Tibial artery (tissue), 4 donors: ENCODE measurements around the gene AADACL3.
"Not testable (repeated sequence)": the region's sequence is repeated elsewhere in the genome, so short reads cannot be mapped to it uniquely, and the experiment has no call there.

Experiments
- DNase-seq, 2 donors: peaks; one replicate each; pipeline ENCODE4 v3.0.0-alpha.2; 2019
- H3K27ac ChIP-seq, 2 donors: fragments of 200-600 bp; sonication (generic) in 1 of 2; 1 replicate in 1 of 2; 2 replicates in 1 of 2; pipeline ENCODE4 v1.5.1; 2018 to 2019; ENCODE audit warnings: mild to moderate bottlenecking in 1 of 2
- H3K27me3 ChIP-seq, 2 donors: fragments of 200-600 bp; sonication (generic) in 1 of 2; one replicate each; pipeline versions ENCODE4 v1.5.1 to v1.6.0; 2016 to 2019
- H3K36me3 ChIP-seq, 3 donors: fragments of 200-600 bp; sonication (generic) in 2 of 3; one replicate each; pipeline ENCODE4 v1.5.1; 2016 to 2019; ENCODE audit warnings: mild to moderate bottlenecking in 2 of 3
- H3K4me1 ChIP-seq, 4 donors: fragments of 200-600 bp; sonication (generic) in 2 of 4; 1 replicate in 3 of 4; 2 replicates in 1 of 4; pipeline ENCODE4 v1.5.1; 2016 to 2019
- H3K4me3 ChIP-seq, 2 donors: fragments of 200-600 bp; sonication (generic) in 1 of 2; 1 replicate in 1 of 2; 2 replicates in 1 of 2; pipeline ENCODE4 v1.5.1; 2018 to 2019; ENCODE audit warnings: mild to moderate bottlenecking in 2 of 2
- H3K9me3 ChIP-seq, 3 donors: fragments of 200-600 bp; sonication (generic) in 1 of 3; one replicate each; pipeline ENCODE4 v1.5.1; 2016 to 2019
- intact Hi-C: fragments of 100-400 bp; cut with DNase I; formaldehyde crosslinking; loops from one replicate; pipeline ENCODE4 v1.15.0; 2023; ENCODE audit warnings: low total_unique reads
- TF ChIP-seq, protein P1 (sequence below), 2 experiments: fragments of 200-600 bp in 1 of 2; fragments of 450-650 bp in 1 of 2; IDR thresholded peaks; one replicate each; pipeline ENCODE4 v1.5.1; 2017 to 2019; ENCODE audit warnings: antibody characterized with exemption in 2 of 2, mild to moderate bottlenecking in 1 of 2, moderate library complexity in 1 of 2

Gene AADACL3

DNA sequence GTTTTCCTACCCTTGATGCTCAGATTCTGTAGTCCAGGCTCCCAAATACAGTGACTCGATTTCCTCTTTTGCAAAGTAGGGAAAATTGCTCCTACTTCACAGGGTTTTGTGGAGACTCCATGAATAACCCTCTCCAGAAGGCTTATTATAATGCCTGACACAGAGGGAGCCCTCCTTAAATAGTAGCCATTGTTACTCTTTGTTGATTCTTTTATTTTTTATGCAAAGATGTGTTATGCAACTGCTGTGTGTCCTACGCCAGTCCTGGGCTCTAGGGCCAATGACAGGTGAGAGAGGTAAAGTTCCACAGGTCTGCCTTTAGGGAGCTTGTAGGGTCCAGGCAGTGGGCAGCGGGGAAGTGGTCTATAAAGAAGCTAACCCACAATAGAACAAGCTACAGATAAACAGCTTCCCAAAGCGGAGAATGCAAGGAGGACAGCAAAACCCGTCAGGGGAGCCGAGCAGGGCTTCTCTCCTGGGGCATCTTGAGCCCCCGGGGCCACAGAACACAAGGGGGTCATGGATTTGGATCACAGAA lies 1.5 kb downstream of the AADACL3 start:
- peaks cover 0 to 13% of the 10 kb centered on the region in 2 donors for H3K27me3 ChIP-seq
- H3K27ac ChIP-seq, result no peak overlapping the region
- H3K9me3 ChIP-seq, result no peaks in the 10 kb centered on the region

DNA sequence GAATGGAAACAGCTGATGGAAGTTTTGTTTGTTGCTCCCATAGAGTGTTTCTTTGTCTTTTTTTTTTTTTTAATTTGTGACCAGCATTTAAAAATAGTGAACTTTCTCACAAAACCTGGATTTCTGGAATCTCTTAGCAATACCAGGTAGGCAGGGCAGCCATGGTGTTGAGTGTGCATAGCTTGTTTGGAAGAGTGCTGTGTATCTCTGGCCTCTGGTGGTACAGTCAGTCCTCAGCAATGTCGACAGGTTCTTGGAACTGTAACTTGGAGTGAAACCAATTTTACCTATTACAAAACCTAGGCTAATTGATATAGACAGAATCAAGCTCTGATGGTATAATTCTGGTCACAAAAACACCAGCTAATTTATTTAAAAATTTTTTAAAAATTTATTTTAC lies 6.7 kb downstream of the AADACL3 start:
- H3K4me1 ChIP-seq, result no peaks in the 10 kb centered on the region
- no peaks in the 10 kb centered on the region for H3K9me3 ChIP-seq
- no peak for DNase-seq
- no peak overlapping the region for H3K27ac ChIP-seq
- H3K27me3 ChIP-seq, result peaks cover 0 to 12% of the 10 kb centered on the region in 2 donors
- no peak overlapping the region for H3K4me3 ChIP-seq
- TF ChIP-seq, protein P1, sequence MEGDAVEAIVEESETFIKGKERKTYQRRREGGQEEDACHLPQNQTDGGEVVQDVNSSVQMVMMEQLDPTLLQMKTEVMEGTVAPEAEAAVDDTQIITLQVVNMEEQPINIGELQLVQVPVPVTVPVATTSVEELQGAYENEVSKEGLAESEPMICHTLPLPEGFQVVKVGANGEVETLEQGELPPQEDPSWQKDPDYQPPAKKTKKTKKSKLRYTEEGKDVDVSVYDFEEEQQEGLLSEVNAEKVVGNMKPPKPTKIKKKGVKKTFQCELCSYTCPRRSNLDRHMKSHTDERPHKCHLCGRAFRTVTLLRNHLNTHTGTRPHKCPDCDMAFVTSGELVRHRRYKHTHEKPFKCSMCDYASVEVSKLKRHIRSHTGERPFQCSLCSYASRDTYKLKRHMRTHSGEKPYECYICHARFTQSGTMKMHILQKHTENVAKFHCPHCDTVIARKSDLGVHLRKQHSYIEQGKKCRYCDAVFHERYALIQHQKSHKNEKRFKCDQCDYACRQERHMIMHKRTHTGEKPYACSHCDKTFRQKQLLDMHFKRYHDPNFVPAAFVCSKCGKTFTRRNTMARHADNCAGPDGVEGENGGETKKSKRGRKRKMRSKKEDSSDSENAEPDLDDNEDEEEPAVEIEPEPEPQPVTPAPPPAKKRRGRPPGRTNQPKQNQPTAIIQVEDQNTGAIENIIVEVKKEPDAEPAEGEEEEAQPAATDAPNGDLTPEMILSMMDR (IDR thresholded peaks at IDR 0.05), result no peak
- H3K36me3 ChIP-seq, result no peaks in the 10 kb centered on the region
- intact Hi-C loops, result no loop called here

More for the DNA sequence above, 1.5 kb downstream of the AADACL3 start:
- intact Hi-C loops, result no loop called here
- no peak for DNase-seq
- Histone ChIP-seq H3K4me3 (no peak overlapping the region), H3K36me3 (no peaks in the 10 kb centered on the region), H3K4me1 (no peaks in the 10 kb centered on the region)
- TF ChIP-seq, protein P1 (IDR thresholded peaks at IDR 0.05), result no peak

DNA sequence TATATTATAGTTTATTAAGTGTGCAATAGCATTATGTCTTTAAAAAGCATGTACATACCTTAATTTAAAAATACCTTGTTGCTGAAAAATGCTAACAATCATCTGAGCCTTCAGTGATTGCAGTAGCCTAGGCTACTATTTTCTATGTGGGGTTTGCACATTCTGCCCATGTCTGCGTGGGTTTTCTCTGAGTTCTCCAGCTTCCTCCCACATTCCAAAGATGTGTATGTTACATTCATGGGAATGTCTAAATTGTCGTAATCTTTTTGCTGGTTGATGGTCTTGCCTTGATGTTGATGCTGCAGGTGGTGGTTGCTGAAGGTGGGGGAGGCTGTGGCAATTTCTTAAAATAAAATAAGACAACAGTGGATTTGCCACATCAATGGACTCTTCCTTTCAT lies 12.5 kb downstream of the AADACL3 start:
- H3K36me3 ChIP-seq, result no peaks in the 10 kb centered on the region
- intact Hi-C loops, result no loop called here
- TF ChIP-seq, protein P1 (IDR thresholded peaks at IDR 0.05), result no peak
- H3K4me1 ChIP-seq, result no peaks in the 10 kb centered on the region
- peaks cover 0 to 2% of the 10 kb centered on the region in 2 donors for H3K27me3 ChIP-seq
- H3K9me3 ChIP-seq, result peaks cover 2 to 24% (median 19%) of the 10 kb centered on the region in 3 donors
- no peak overlapping the region for H3K27ac ChIP-seq
- DNase-seq, result no peak
- H3K4me3 ChIP-seq, result no peak overlapping the region

DNA sequence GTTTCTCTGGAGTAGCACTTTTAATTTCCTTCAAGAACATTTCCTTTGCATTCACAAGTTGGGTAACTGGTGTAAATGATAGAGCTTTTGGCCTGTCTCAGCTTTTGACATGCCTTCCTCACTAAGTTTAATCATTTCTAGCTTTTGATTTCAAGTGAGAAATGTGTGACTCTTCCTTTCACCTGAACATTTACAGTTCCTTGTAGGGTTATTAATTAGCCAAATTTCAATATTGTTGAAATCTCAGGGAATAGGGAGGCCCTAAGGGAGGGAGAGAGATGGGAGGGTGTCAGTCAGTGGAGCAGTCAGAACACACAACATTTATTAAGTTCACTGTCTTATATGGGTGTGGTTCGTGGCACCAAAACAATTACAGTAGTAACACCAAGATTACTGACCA lies 14.2 kb downstream of the AADACL3 start:
- Histone ChIP-seq H3K27ac (no peak overlapping the region), H3K9me3 (peaks cover 2 to 24% (median 19%) of the 10 kb centered on the region in 3 donors), H3K4me3 (no peak overlapping the region), H3K27me3 (no peaks in the 10 kb centered on the region), H3K4me1 (no peaks in the 10 kb centered on the region), H3K36me3 (no peaks in the 10 kb centered on the region)
- DNase-seq, result no peak
- TF ChIP-seq, protein P1 (IDR thresholded peaks at IDR 0.05), result no peak
- intact Hi-C loops, result no loop called here

DNA sequence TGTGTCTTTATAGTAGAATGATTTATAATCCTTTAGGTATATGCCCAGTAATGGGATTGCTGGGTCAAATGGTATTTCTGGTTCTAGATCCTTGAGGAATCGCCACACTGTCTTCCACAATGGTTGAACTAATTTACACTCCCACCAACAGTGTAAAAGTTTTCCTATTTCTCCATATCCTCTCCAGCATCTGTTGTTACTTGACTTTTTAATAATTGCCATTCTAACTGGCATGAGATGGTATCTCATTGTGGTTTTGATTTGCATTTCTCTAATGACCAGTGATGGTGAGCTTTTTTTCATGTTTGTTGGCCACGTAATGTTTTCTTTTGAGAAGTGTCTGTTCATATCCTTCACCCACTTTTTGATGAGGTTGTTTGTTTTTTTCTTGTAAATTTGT lies 15.2 kb downstream of the AADACL3 start:
- DNase-seq, intact Hi-C loops, H3K36me3 ChIP-seq, H3K27me3 ChIP-seq, H3K4me3 ChIP-seq, H3K27ac ChIP-seq, H3K4me1 ChIP-seq: not testable (repeated sequence)
- H3K9me3 ChIP-seq, result peaks cover 2 to 28% (median 19%) of the 10 kb centered on the region in 3 donors

DNA sequence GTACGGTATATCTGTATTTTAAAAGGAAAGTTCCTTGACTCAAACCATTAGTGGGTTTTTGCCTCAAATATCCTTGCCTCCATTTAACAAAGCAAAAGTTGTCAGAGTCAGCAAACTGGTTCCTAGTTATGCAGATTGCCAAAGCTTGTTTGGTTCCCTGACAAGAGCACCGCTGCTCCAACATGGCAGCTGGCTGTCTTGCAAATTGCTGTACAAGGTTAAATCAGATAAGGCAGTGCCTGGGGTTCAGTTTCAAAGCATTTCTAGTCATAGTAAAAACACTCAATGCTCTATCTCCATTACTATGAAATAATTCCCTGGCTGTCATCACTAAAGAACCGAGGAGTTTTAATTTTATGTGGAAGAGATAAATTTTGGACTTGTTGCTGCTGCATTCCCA lies 18.7 kb downstream of the AADACL3 start:
- Histone ChIP-seq H3K36me3 (no peaks in the 10 kb centered on the region), H3K4me1 (no peaks in the 10 kb centered on the region), H3K27me3 (no peaks in the 10 kb centered on the region), H3K4me3 (no peak overlapping the region), H3K9me3 (peaks cover 2 to 20% (median 15%) of the 10 kb centered on the region in 3 donors), H3K27ac (no peak overlapping the region)
- DNase-seq, result no peak
- TF ChIP-seq, protein P1 (IDR thresholded peaks at IDR 0.05), result no peak
- intact Hi-C loops, result no loop called here
